ENCODE measurements around the gene MPHOSPH9. TPM values are rescaled to one million over a fixed set of nuclear protein-coding genes. Genes with fewer than 3 reads are reported as not detected.
A peak's percentile ranks its signal among the peaks of the same experiment; 100 is the strongest.

Gene MPHOSPH9
- total RNA-seq, 1 donor from 2014 or later = 40.9 TPM

DNA sequence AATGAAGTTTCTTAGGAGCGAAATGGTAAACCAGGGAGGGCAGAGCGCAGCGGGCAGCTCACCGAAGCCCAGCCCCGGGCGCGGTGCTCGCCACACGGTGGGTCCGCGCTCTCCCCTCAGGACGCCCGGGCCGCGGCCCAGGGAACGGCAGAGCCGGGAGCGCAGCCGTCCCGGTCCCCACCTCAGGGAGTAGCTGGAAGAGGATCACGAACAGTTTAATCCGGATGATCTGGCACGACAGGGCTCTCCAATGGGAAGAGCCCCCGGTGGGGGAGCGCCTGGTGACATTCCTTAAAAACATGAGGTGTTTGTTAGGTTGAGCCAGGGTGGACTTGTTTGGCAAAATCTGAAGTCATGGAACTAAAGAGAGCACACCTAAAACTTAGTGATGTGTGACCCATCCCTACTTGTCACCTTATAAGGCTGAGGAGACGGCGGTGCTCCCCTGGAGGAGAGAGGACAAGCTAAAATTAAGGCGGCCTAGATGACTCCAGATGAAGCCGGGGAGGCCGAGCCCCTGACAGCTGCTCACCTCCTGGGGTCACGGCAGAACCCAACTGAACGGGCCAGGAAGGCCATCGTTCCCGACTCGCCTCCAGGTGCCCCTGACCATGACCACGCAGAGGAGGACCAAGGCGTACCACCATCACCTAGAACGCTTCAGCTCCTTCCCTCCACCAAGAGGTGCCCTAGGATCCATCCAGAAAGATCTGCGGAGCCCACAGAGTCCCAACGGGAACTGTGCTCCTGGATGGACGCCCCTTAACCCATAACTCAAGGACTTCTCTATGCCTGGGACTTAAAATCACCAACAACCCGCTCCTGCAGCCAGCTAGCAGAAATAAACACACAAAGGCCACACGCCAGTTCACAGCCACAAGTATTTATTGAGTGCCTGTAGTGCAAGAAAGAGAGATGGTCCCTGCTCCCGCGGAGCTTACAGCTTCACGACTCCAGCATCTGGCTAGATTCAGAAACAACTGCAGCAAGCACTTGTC, 81.2 kb downstream of the MPHOSPH9 start:
- no peaks in the 10 kb centered on the region for H3K36me3 Mint-ChIP-seq
- peak overlapping the region; percentile 75 for H3K4me3 Mint-ChIP-seq
- TF ChIP-seq CTCF (IDR thresholded peaks at IDR 0.05; ENCODE audit: unreplicated experiment) = no peak
- H3K9me3 Mint-ChIP-seq = no peaks in the 10 kb centered on the region
- DNase-seq (ENCODE audit: low spot score in 2 of 2, unreplicated experiment in 2 of 2) = no peak
- H3K27me3 Mint-ChIP-seq (ENCODE audit: low read depth) = peaks cover 27% of the 10 kb centered on the region
- H3K27ac Mint-ChIP-seq = no peak overlapping the region
- H3K4me1 Mint-ChIP-seq = peaks cover 14% of the 10 kb centered on the region

DNA sequence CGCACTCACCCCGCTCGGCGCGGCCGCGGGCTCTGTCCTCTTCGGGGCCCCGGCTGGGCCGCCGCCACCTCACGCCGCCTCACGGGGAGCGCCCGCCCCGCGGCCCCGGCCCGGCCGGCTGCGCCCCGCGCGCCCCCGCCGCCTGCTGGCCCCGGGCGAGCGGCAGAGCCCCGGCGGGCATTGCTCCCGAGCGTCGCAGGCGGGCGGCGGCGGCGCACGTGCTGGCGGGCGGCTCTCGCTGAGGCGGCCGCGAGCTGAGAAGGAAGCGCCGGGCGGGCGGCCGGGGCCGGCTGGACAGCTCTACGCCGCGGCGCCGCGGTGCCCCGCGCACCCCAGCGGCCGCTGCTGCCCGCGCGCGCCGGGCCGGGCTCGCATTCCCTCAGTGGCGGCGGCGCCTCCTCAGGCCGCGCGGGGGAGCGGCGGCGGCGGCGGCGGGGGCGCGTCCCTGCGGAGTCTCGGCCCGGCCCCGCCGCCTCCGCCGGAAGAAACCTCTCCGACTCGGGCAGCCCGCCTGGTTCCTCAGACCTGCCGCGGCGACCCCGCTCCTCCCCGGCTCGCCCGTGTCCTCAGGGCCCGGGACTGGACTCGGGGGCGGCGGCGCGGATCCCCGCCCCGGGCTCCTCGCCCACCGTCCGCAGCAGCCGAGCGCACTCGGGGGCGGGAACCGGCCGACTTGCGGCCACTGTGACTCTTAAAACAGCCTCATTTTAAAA, 82.0 kb downstream of the MPHOSPH9 start, which contains the start of gene PITPNM2:
Gene PITPNM2 (minus strand): TSS at position 347 of the 713 bp plus-strand sequence. CDS start 116,500 bp downstream, outside the sequence.
- Mint-ChIP-seq H3K4me3 (peak within 1 kb of the TSS; percentile 75), H3K9me3 (no peaks in the 10 kb centered on the region), H3K27ac (no peak within 1 kb of the TSS), H3K36me3 (no peaks in the 10 kb centered on the region), H3K4me1 (peaks cover 14% of the 10 kb centered on the region), H3K27me3 (ENCODE audit: low read depth) (peaks cover 27% of the 10 kb centered on the region)
- no peak for TF ChIP-seq CTCF (IDR thresholded peaks at IDR 0.05; ENCODE audit: unreplicated experiment)
- DNase-seq (ENCODE audit: low spot score in 2 of 2, unreplicated experiment in 2 of 2) = peak; percentile 51 to 63

DNA sequence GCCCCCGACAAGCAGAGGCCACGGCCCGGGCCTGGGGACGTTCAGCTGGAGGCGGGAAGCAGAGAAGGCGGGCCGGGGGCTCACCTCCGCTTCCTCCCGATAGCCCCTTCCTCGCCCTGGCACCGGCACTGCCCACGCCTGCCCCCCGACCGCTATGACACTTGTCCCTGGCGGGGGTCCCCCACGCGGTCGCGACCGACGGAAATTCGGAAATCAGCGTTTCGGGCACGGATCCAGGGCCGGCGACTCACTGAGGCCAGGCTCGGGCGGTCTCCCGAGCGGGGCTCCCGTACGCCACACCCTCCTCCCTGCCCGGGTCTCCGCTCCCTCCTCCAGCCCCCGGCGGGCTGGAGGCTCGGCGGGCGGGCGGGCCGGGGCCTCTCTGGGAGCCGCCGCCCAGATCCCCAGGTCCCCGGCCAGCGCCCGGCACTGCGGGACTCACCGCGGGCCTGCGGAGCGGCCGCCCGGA, 82.6 kb downstream of the MPHOSPH9 start:
- Mint-ChIP-seq H3K4me1 (peaks cover 14% of the 10 kb centered on the region), H3K9me3 (no peaks in the 10 kb centered on the region), H3K4me3 (peak overlapping the region; percentile 74), H3K27ac (no peak overlapping the region), H3K36me3 (no peaks in the 10 kb centered on the region), H3K27me3 (ENCODE audit: low read depth) (peaks cover 27% of the 10 kb centered on the region)
- DNase-seq (ENCODE audit: low spot score in 2 of 2, unreplicated experiment in 2 of 2) = peak in 1 of 2 experiments; percentile 46
- TF ChIP-seq CTCF (IDR thresholded peaks at IDR 0.05; ENCODE audit: unreplicated experiment) = no peak

GRCh38 chr12:123149501-123150274, 83.3 kb downstream of the MPHOSPH9 start:
- Mint-ChIP-seq H3K9me3 (no peaks in the 10 kb centered on the region), H3K36me3 (no peaks in the 10 kb centered on the region), H3K27me3 (ENCODE audit: low read depth) (peaks cover 27% of the 10 kb centered on the region), H3K4me1 (peaks cover 14% of the 10 kb centered on the region), H3K27ac (no peak overlapping the region), H3K4me3 (peak overlapping the region; percentile 74)
- DNase-seq (ENCODE audit: low spot score in 2 of 2, unreplicated experiment in 2 of 2) = no peak
- no peak for TF ChIP-seq CTCF (IDR thresholded peaks at IDR 0.05; ENCODE audit: unreplicated experiment)

GRCh38 chr12:123149088-123149487, 83.9 kb downstream of the MPHOSPH9 start:
- H3K36me3 Mint-ChIP-seq = no peaks in the 10 kb centered on the region
- peaks cover 27% of the 10 kb centered on the region for H3K27me3 Mint-ChIP-seq (ENCODE audit: low read depth)
- H3K9me3 Mint-ChIP-seq = no peaks in the 10 kb centered on the region
- H3K27ac Mint-ChIP-seq = no peak overlapping the region
- H3K4me3 Mint-ChIP-seq = peak overlapping the region; percentile 74
- TF ChIP-seq CTCF (IDR thresholded peaks at IDR 0.05; ENCODE audit: unreplicated experiment) = no peak
- peaks cover 14% of the 10 kb centered on the region for H3K4me1 Mint-ChIP-seq
- DNase-seq (ENCODE audit: low spot score in 2 of 2, unreplicated experiment in 2 of 2) = no peak

Measured in mesothelial cell of epicardium (in vitro differentiated cells).